Chondrocyte (in vitro differentiated cells): ENCODE data around the gene GJD2. TPM values are rescaled to one million over a fixed set of nuclear protein-coding genes. Genes with fewer than 3 reads are reported as not detected.

Experiments used
- DNase-seq: peaks from one replicate; pipeline ENCODE4 v3.0.0; 2021; ENCODE audit warnings: mixed read lengths, low spot score
- H3K27ac Mint-ChIP-seq: one replicate; pipeline ENCODE4 v1.8.0; 2021; ENCODE audit warnings: mild to moderate bottlenecking, moderate library complexity, mixed read lengths; ENCODE audit not compliant: unreplicated experiment
- H3K27me3 Mint-ChIP-seq: 2 replicates; pipeline ENCODE4 v1.8.0; 2021; ENCODE audit warnings: low read depth, mixed read lengths
- H3K36me3 Mint-ChIP-seq: 2 replicates; pipeline ENCODE4 v1.8.0; 2021; ENCODE audit warnings: low read depth, mixed read lengths
- H3K4me1 Mint-ChIP-seq: 2 replicates; pipeline ENCODE4 v1.8.0; 2021; ENCODE audit warnings: low read depth, mild to moderate bottlenecking, mixed read lengths
- H3K4me3 Mint-ChIP-seq: one replicate; pipeline ENCODE4 v1.8.0; 2021; ENCODE audit warnings: mild to moderate bottlenecking, moderate library complexity, mixed read lengths; ENCODE audit not compliant: unreplicated experiment
- H3K9me3 Mint-ChIP-seq: 2 replicates; pipeline ENCODE4 v1.8.0; 2021; ENCODE audit warnings: low read depth, mixed read lengths
- total RNA-seq: library from RNA; stranded (reverse); gene quantifications from 3 replicates; pipeline ENCODE4 v1.2.1, GENCODE V29; 2021
- TF ChIP-seq, protein P1 (sequence below): fragments of 200-600 bp; sonication (generic); IDR thresholded peaks from 2 replicates; pipeline ENCODE4 v1.5.0; 2021; ENCODE audit warnings: antibody characterized with exemption, mild to moderate bottlenecking, moderate library complexity

GJD2 gene
- total RNA-seq, 1 donor from 2014 or later: not detected

DNA sequence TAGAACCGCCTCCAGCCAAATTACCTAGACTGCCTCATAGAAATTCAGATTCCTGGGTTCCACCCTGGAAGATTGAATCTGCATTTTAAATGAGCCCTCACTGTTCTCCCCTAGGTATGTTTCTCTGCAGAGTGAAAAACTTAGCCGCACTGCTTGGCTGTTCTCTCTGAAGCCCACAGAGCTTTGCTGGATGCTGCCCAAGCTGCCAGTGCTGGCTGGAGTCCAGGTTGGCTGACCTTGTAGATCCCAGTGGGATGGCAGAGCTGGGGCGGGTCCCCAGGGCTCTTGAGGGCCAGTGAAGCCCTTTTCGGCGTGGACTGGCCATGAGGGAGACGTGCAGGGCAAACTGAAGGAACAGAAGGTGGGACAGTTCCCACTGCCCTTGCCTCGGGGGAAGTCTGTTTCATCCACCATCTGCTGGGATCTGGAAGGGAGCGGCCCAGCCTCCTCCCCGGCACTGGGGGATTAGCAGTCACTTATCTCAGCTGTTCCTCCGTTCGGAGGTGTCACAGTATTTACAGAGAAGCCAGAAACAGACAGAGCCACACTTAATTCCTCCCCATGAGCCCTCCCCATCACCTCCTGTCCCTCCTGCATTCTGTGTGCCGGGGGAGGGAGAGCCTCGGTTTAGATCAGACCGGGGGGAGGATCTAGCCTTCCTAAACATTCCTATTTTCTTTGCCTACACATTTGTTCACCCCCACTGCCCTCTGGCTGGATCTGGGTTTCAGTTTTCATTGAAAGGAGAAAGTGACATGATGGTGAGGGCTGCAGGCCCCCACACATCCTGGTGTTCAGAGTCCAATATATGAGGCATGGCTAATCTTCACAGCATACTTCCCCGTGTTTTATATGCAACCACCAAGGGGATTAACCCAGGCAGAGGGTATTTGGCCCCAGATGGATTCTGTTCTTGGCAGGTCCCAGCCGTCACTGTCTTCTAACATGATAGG is 44.6 kb upstream of the GJD2 start:
- H3K36me3 Mint-ChIP-seq: no peaks in the 10 kb centered on the region
- H3K27ac Mint-ChIP-seq: peak overlapping the region; percentile 88
- peak; percentile 93 for DNase-seq
- H3K9me3 Mint-ChIP-seq: no peaks in the 10 kb centered on the region
- peaks cover 39% of the 10 kb centered on the region for H3K4me1 Mint-ChIP-seq
- H3K27me3 Mint-ChIP-seq: peaks cover under 1% of the 10 kb centered on the region
- TF ChIP-seq, protein P1, sequence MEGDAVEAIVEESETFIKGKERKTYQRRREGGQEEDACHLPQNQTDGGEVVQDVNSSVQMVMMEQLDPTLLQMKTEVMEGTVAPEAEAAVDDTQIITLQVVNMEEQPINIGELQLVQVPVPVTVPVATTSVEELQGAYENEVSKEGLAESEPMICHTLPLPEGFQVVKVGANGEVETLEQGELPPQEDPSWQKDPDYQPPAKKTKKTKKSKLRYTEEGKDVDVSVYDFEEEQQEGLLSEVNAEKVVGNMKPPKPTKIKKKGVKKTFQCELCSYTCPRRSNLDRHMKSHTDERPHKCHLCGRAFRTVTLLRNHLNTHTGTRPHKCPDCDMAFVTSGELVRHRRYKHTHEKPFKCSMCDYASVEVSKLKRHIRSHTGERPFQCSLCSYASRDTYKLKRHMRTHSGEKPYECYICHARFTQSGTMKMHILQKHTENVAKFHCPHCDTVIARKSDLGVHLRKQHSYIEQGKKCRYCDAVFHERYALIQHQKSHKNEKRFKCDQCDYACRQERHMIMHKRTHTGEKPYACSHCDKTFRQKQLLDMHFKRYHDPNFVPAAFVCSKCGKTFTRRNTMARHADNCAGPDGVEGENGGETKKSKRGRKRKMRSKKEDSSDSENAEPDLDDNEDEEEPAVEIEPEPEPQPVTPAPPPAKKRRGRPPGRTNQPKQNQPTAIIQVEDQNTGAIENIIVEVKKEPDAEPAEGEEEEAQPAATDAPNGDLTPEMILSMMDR: no peak
- peak overlapping the region; percentile 50 for H3K4me3 Mint-ChIP-seq

DNA sequence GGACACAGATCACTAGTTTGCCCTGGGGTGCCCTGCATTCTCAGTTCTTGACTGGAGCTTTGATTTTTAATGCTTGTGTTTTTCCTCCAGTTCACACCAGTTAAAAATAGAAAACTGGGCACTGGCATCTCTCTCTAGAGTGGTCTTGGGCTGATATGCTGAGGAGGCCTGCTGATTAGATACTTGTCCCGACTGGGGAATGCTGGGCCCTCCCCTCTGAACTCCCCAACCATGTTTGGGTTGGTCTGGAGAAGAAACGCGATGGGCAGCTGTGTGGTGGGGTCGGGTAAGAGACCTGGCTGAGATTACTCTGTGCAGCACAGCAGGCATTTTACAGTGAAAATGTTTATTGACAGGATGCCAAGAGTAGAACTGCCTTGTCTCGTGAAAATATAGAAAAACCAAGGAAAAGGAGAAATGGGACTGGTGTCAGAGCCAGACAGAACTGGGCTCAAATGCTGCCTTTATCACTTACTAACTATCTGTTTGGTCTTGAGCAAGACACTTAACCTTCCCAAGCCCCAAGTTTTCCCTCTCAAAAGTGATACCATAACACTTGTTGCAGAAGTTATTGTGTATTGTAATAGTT is 42.1 kb upstream of the GJD2 start:
- TF ChIP-seq, protein P1: no peak
- H3K27ac Mint-ChIP-seq: no peak overlapping the region
- H3K9me3 Mint-ChIP-seq: no peaks in the 10 kb centered on the region
- H3K4me1 Mint-ChIP-seq: peaks cover 44% of the 10 kb centered on the region
- H3K4me3 Mint-ChIP-seq: no peak overlapping the region
- H3K36me3 Mint-ChIP-seq: no peaks in the 10 kb centered on the region
- no peak for DNase-seq
- peaks cover 16% of the 10 kb centered on the region for H3K27me3 Mint-ChIP-seq

DNA sequence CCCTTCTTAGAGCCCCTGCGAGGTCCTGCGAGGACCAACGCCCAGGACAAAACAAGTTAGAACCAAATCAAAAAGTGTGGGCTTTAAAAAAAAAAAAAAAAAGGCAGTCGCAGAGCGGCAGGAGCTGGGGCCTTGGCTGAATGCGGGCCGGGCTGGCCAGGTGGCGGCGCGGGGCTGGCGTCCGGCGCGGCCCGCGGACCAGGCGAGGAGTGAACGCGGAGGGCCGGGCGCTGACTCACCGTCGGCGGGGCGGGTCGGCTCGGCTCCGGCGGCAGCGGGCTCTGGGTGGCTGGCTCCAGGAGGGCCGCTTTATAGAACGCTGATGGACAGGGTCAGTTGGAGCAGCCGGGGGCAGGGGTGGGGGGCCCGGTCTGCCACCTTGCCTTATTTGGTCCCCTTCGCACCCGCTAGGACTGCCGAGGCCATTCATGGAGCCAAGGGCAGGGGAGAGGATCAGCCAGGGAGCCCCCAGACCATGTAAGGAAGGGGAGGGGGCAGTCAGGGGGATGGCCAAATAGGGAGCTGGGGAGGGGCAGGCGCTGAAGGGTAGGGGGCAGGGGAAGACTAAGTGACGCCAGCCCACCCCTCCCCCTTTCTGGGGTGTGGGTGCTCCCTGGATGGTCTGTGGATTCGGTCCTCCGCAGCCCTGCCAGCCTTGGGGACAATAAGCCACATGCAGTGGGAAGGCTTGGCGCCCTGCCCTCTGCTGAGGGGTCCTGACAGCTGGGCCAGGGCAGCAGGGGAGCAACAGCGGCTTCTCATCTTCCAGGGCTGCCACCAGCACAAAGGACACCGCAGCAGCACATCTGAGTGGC is 40.7 kb upstream of the GJD2 start, which contains the start of gene ACTC1:
TSS of gene ACTC1 (minus strand) at position 283 of the 815 bp plus-strand sequence. CDS start 741 bp downstream, outside the sequence.
- Mint-ChIP-seq H3K4me1 (peaks cover 41% of the 10 kb centered on the region), H3K36me3 (no peaks in the 10 kb centered on the region), H3K9me3 (no peaks in the 10 kb centered on the region), H3K4me3 (peak within 1 kb of the TSS; percentile 49), H3K27me3 (peaks cover 16% of the 10 kb centered on the region), H3K27ac (no peak within 1 kb of the TSS)
- TF ChIP-seq, protein P1: peak; percentile 50
- DNase-seq: peak; percentile 87

DNA sequence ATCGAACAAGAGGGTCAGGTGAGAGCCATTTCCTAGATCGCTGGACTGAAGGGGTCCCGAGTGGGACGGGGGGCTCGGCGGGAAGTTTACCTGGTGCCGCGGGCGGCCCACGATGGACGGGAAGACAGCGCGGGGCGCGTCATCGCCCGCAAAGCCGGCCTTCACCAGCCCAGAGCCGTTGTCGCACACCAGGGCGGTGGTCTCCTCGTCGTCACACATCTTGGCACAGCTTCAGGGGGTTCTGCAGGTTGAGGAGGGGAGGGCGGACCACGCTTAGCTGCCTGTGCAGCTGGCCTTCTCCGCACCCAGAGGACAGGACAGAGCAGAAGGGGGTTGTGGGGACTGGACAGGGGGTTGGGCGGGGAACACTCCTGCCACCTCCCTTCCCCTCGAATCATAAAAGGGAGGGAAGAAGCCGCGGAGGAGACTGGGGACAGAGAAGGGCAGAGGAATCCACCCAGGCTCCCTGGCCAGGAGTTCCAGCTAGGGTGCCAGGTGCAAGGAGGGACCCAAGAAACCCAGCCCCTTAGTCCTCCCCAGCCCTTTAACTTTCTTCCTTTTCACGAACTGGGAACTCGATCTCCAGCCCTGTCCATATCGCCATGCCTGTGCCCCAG is 39.9 kb upstream of the GJD2 start:
- peaks cover 22% of the 10 kb centered on the region for H3K27me3 Mint-ChIP-seq
- peaks cover 33% of the 10 kb centered on the region for H3K4me1 Mint-ChIP-seq
- H3K36me3 Mint-ChIP-seq: no peaks in the 10 kb centered on the region
- peak overlapping the region; percentile 49 for H3K4me3 Mint-ChIP-seq
- DNase-seq: peak; percentile 90
- TF ChIP-seq, protein P1: no peak
- no peak overlapping the region for H3K27ac Mint-ChIP-seq
- no peaks in the 10 kb centered on the region for H3K9me3 Mint-ChIP-seq
